Progenitor cell of endocrine pancreas (in vitro differentiated cells): ENCODE data around the gene CORIN. TPM values are rescaled to one million over a fixed set of nuclear protein-coding genes. Genes with fewer than 3 reads are reported as not detected.

ENCODE experiments used
- DNase-seq: peaks from one replicate; pipeline ENCODE4 v3.0.0; 2021; ENCODE audit warnings: low spot score; ENCODE audit not compliant: unreplicated experiment
- H3K27ac Mint-ChIP-seq: 2 replicates; pipeline ENCODE4 v1.8.0; 2021; ENCODE audit warnings: mild to moderate bottlenecking, moderate library complexity, mixed read lengths
- H3K27me3 Mint-ChIP-seq: 2 replicates; pipeline ENCODE4 v1.8.0; 2021; ENCODE audit warnings: mixed read lengths
- H3K36me3 Mint-ChIP-seq: 2 replicates; pipeline ENCODE4 v1.8.0; 2022; ENCODE audit warnings: mixed read lengths; ENCODE audit not compliant: insufficient read depth
- H3K4me1 Mint-ChIP-seq: 2 replicates; pipeline ENCODE4 v1.8.0; 2021; ENCODE audit warnings: low read depth, mixed read lengths
- H3K4me3 Mint-ChIP-seq: 2 replicates; pipeline ENCODE4 v1.8.0; 2021; ENCODE audit warnings: low read depth, mild to moderate bottlenecking, moderate library complexity, mixed read lengths
- H3K9me3 Mint-ChIP-seq: 2 replicates; pipeline ENCODE4 v1.8.0; 2021; ENCODE audit warnings: low read depth, mixed read lengths
- CTCF ChIP-seq: fragments of 200-600 bp; sonication (generic); IDR thresholded peaks from one replicate; pipeline ENCODE4 v1.5.0; 2021; ENCODE audit warnings: antibody characterized with exemption, mild to moderate bottlenecking; ENCODE audit not compliant: unreplicated experiment
- total RNA-seq: library from RNA; stranded (reverse); gene quantifications from 2 replicates; pipeline ENCODE4 v1.2.1, GENCODE V29; 2021

Gene CORIN
- total RNA-seq, 1 donor from 2014 or later, result 0.84 TPM

DNA sequence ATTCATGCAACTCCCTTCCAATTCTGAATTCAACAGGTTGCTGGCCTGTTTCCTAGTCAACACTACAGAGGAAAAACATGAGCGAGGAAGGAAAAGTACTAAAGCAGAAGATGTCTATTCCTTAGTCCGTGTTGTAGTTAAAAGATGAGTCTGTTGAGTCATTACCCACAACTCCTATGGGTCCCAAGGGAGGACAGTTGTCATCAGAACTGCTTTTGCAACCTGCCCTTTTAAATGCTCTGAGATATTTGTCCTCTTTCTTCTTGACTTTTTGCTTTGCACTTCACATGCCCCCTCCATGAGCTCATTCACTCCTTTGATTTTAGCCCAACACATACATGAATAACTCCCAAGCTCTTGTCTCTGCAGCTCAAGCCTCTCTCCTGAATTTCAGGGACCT lies 119.2 kb downstream of the CORIN start:
- no peak for DNase-seq

DNA sequence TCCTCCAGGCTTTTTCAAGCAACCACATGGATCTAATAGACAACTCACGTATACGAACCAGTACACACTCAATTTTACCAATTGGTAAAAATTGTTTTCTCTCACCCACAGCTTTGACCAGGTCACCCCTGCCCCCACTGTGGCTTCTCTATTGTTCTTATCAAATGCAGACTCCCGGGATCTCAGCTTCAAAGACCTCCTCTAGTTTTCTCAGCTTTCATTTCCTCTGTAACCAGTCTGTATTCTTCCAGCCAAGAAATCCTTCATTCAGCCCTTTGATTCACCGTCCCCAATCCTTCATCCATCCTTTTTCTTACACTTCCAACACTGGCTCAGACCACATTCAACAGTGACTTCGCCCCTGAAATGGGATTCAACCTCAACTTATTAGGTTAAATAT lies 120.7 kb downstream of the CORIN start:
- H3K36me3 Mint-ChIP-seq, result no peaks in the 10 kb centered on the region
- DNase-seq, result no peak
- no peak overlapping the region for H3K27ac Mint-ChIP-seq

More for the DNA sequence above, 119.2 kb downstream of the CORIN start:
- no peaks in the 10 kb centered on the region for H3K36me3 Mint-ChIP-seq
- H3K4me3 Mint-ChIP-seq, result no peak overlapping the region
- H3K4me1 Mint-ChIP-seq, result peaks cover 12% of the 10 kb centered on the region
- H3K27ac Mint-ChIP-seq, result no peak overlapping the region
- H3K27me3 Mint-ChIP-seq, result no peaks in the 10 kb centered on the region
- no peak for TF ChIP-seq CTCF
- H3K9me3 Mint-ChIP-seq, result no peaks in the 10 kb centered on the region

GRCh38 chr4:47715716-47716416 lies 122.0 kb downstream of the CORIN start:
- no peak overlapping the region for H3K27ac Mint-ChIP-seq
- H3K4me1 Mint-ChIP-seq, result peaks cover 12% of the 10 kb centered on the region
- no peak for TF ChIP-seq CTCF
- no peak overlapping the region for H3K4me3 Mint-ChIP-seq
- H3K27me3 Mint-ChIP-seq, result no peaks in the 10 kb centered on the region
- DNase-seq, result no peak
- H3K9me3 Mint-ChIP-seq, result no peaks in the 10 kb centered on the region
- no peaks in the 10 kb centered on the region for H3K36me3 Mint-ChIP-seq

More for the DNA sequence above, 120.7 kb downstream of the CORIN start:
- H3K27me3 Mint-ChIP-seq, result no peaks in the 10 kb centered on the region
- H3K4me3 Mint-ChIP-seq, result no peak overlapping the region
- peaks cover 12% of the 10 kb centered on the region for H3K4me1 Mint-ChIP-seq
- H3K9me3 Mint-ChIP-seq, result no peaks in the 10 kb centered on the region
- no peak for TF ChIP-seq CTCF

- Mint-ChIP-seq H3K9me3 (no peaks in the 10 kb centered on the region), H3K4me1 (peaks cover 12% of the 10 kb centered on the region), H3K36me3 (no peaks in the 10 kb centered on the region), H3K27me3 (no peaks in the 10 kb centered on the region), H3K27ac (no peak overlapping the region), H3K4me3 (no peak overlapping the region)
- TF ChIP-seq CTCF, result no peak
- DNase-seq, result no peak
Measured at GRCh38 chr4:47714269-47714668, 123.6 kb downstream of the CORIN start.

DNA sequence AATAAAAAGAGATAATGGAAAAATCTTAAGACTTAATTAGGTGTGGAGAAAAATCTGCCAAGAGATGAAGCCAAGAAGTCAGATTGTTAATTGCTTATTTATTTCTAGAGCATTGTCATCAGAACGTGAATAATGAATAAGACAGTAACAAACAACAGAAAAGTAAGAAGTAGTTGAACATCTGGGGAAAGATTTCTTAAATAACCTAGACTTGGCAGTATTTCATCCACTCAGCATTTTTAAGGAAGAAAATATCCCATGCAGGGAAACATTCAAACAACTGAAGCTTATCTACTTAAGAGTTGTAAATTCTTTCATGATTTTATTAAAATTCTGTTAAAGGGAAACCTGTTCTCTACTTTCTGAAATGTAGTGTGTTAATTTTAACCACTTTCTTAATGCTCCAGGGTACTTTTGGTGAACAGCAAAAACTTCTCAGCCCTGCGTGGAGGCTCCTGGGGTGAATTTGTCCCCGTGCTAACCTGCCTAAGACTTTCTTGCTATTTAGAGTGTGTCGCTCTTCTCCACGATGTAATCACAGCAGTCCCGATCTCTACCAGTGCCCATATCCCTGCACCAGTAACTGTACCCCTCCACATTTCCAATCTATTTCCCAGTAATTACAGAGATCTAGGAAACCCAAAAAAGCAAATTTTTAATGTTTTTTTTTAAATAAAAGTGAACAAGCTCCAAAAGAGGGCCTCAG lies 124.6 kb downstream of the CORIN start:
- DNase-seq, result no peak
- Mint-ChIP-seq H3K4me3 (no peak overlapping the region), H3K9me3 (no peaks in the 10 kb centered on the region), H3K27me3 (no peaks in the 10 kb centered on the region), H3K4me1 (peaks cover 12% of the 10 kb centered on the region), H3K36me3 (no peaks in the 10 kb centered on the region), H3K27ac (no peak overlapping the region)
- no peak for TF ChIP-seq CTCF
